Muscle layer of colon (tissue), 2 donors: ENCODE data around the gene UBB.

Experiments
- H3K27ac ChIP-seq: one replicate; pipeline ENCODE4 v1.7.0; 2013; ENCODE audit warnings: low read depth, mild to moderate bottlenecking, low read length, moderate library complexity
- H3K27me3 ChIP-seq, 2 donors: one replicate each; pipeline ENCODE4 v1.7.0; 2013; ENCODE audit warnings: low read length in 2 of 2, mild to moderate bottlenecking in 2 of 2; ENCODE audit not compliant: insufficient read depth in 2 of 2, control insufficient read depth in 1 of 2
- H3K36me3 ChIP-seq: one replicate; pipeline ENCODE4 v1.7.0; 2013; ENCODE audit warnings: mild to moderate bottlenecking, low read length; ENCODE audit not compliant: insufficient read depth
- H3K4me1 ChIP-seq: one replicate; pipeline ENCODE4 v1.7.0; 2013; ENCODE audit warnings: mild to moderate bottlenecking, low read length; ENCODE audit not compliant: insufficient read depth
- H3K4me3 ChIP-seq, 2 donors: one replicate each; pipeline ENCODE4 v1.7.0; 2013; ENCODE audit warnings: low read length in 2 of 2, low read depth in 1 of 2, mild to moderate bottlenecking in 1 of 2, moderate library complexity in 1 of 2
- H3K9ac ChIP-seq: one replicate; pipeline ENCODE4 v1.7.0; 2013; ENCODE audit warnings: low read length
- H3K9me3 ChIP-seq: one replicate; pipeline ENCODE4 v1.7.0; 2013; ENCODE audit warnings: mild to moderate bottlenecking, low read length
- donor health status: abdominal sarcoma.
- donor health status: Adenocarcinoma of cecum.

Gene UBB

GRCh38 chr17:16419929-16420271 is 39.0 kb downstream of the UBB start:
- H3K9ac ChIP-seq = no peak overlapping the region
- H3K4me1 ChIP-seq = peaks cover 15% of the 10 kb centered on the region
- H3K27ac ChIP-seq = no peak overlapping the region
- H3K36me3 ChIP-seq = no peaks in the 10 kb centered on the region
- no peaks in the 10 kb centered on the region for H3K9me3 ChIP-seq
- H3K27me3 ChIP-seq = no peaks in the 10 kb centered on the region
- no peak overlapping the region for H3K4me3 ChIP-seq

GRCh38 chr17:16422416-16422815 is 41.5 kb downstream of the UBB start:
- H3K36me3 ChIP-seq = peaks cover 6% of the 10 kb centered on the region
- no peaks in the 10 kb centered on the region for H3K27me3 ChIP-seq
- no peak overlapping the region for H3K4me3 ChIP-seq
- no peaks in the 10 kb centered on the region for H3K9me3 ChIP-seq
- no peak overlapping the region for H3K9ac ChIP-seq
- peaks cover 14% of the 10 kb centered on the region for H3K4me1 ChIP-seq
- H3K27ac ChIP-seq = no peak overlapping the region

GRCh38 chr17:16423226-16423872 is 42.5 kb downstream of the UBB start:
- Histone ChIP-seq H3K27ac (no peak overlapping the region), H3K27me3 (no peaks in the 10 kb centered on the region), H3K36me3 (peaks cover 6% of the 10 kb centered on the region), H3K9ac (no peak overlapping the region), H3K4me1 (peaks cover 12% of the 10 kb centered on the region), H3K9me3 (no peaks in the 10 kb centered on the region), H3K4me3 (no peak overlapping the region)

- Histone ChIP-seq H3K27ac (no peak overlapping the region), H3K27me3 (no peaks in the 10 kb centered on the region), H3K4me3 (no peak overlapping the region), H3K36me3 (peaks cover 6% of the 10 kb centered on the region), H3K4me1 (peaks cover 8% of the 10 kb centered on the region), H3K9me3 (no peaks in the 10 kb centered on the region), H3K9ac (no peak overlapping the region)
Measured at GRCh38 chr17:16425202-16425601, 44.3 kb downstream of the UBB start.

GRCh38 chr17:16425698-16426659 is 45.1 kb downstream of the UBB start:
- H3K27me3 ChIP-seq = no peaks in the 10 kb centered on the region
- peaks cover 8% of the 10 kb centered on the region for H3K4me1 ChIP-seq
- H3K9ac ChIP-seq = no peak overlapping the region
- no peaks in the 10 kb centered on the region for H3K9me3 ChIP-seq
- H3K27ac ChIP-seq = no peak overlapping the region
- H3K4me3 ChIP-seq = no peak overlapping the region
- peaks cover 6% of the 10 kb centered on the region for H3K36me3 ChIP-seq

GRCh38 chr17:16427020-16427419 is 46.1 kb downstream of the UBB start:
- Histone ChIP-seq H3K36me3 (peaks cover 6% of the 10 kb centered on the region), H3K27ac (no peak overlapping the region)

GRCh38 chr17:16428098-16428882 is 47.4 kb downstream of the UBB start:
- Histone ChIP-seq H3K9me3 (no peaks in the 10 kb centered on the region), H3K4me1 (peaks cover 8% of the 10 kb centered on the region), H3K4me3 (no peak overlapping the region), H3K27me3 (no peaks in the 10 kb centered on the region), H3K36me3 (peaks cover 6% of the 10 kb centered on the region), H3K27ac (no peak overlapping the region), H3K9ac (no peak overlapping the region)

More at GRCh38 chr17:16427020-16427419, 46.1 kb downstream of the UBB start:
- H3K4me3 ChIP-seq = no peak overlapping the region
- no peak overlapping the region for H3K9ac ChIP-seq
- peaks cover 8% of the 10 kb centered on the region for H3K4me1 ChIP-seq
- H3K9me3 ChIP-seq = no peaks in the 10 kb centered on the region
- no peaks in the 10 kb centered on the region for H3K27me3 ChIP-seq

- no peak overlapping the region for H3K9ac ChIP-seq
- no peaks in the 10 kb centered on the region for H3K9me3 ChIP-seq
- peaks cover 8% of the 10 kb centered on the region for H3K4me1 ChIP-seq
- H3K27me3 ChIP-seq = no peaks in the 10 kb centered on the region
- H3K27ac ChIP-seq = no peak overlapping the region
- H3K4me3 ChIP-seq = no peak overlapping the region
- peaks cover 6% of the 10 kb centered on the region for H3K36me3 ChIP-seq
Measured at GRCh38 chr17:16429083-16429482, 48.2 kb downstream of the UBB start.

GRCh38 chr17:16430650-16431049 is 49.8 kb downstream of the UBB start:
- Histone ChIP-seq H3K4me3 (no peak overlapping the region), H3K27ac (no peak overlapping the region), H3K4me1 (peaks cover 8% of the 10 kb centered on the region), H3K36me3 (peaks cover 6% of the 10 kb centered on the region), H3K9ac (no peak overlapping the region), H3K27me3 (no peaks in the 10 kb centered on the region), H3K9me3 (no peaks in the 10 kb centered on the region)

GRCh38 chr17:16432017-16432416 is 51.1 kb downstream of the UBB start:
- Histone ChIP-seq H3K9me3 (no peaks in the 10 kb centered on the region), H3K27me3 (no peaks in the 10 kb centered on the region), H3K27ac (no peak overlapping the region), H3K4me3 (no peak overlapping the region), H3K4me1 (peaks cover 8% of the 10 kb centered on the region), H3K9ac (no peak overlapping the region), H3K36me3 (peaks cover 2% of the 10 kb centered on the region)
